ENCODE results near the gene KIF26B.

KIF26B gene

GRCh38 chr1:245679821-245680780 is 525.3 kb downstream of the KIF26B start:
- H3K9me3 Mint-ChIP-seq, result no peaks in the 10 kb centered on the region
- peaks cover 22% of the 10 kb centered on the region for H3K36me3 Mint-ChIP-seq
- peak; percentile 71 for ATAC-seq
- H3K4me3 Mint-ChIP-seq, result peak overlapping the region; percentile 24
- peaks cover 11% of the 10 kb centered on the region for H3K4me1 Mint-ChIP-seq
- H3K27me3 Mint-ChIP-seq, result no peaks in the 10 kb centered on the region
- H3K27ac Mint-ChIP-seq, result peak overlapping the region; percentile 43

GRCh38 chr1:245682638-245683628 is 528.1 kb downstream of the KIF26B start:
- no peak for ATAC-seq
- H3K9me3 Mint-ChIP-seq, result no peaks in the 10 kb centered on the region
- H3K27ac Mint-ChIP-seq, result no peak overlapping the region
- peaks cover 19% of the 10 kb centered on the region for H3K4me1 Mint-ChIP-seq
- H3K27me3 Mint-ChIP-seq, result peaks cover 10% of the 10 kb centered on the region
- H3K36me3 Mint-ChIP-seq, result peaks cover 27% of the 10 kb centered on the region
- H3K4me3 Mint-ChIP-seq, result no peak overlapping the region

- peaks cover 27% of the 10 kb centered on the region for H3K36me3 Mint-ChIP-seq
- H3K27me3 Mint-ChIP-seq, result peaks cover 10% of the 10 kb centered on the region
- H3K4me3 Mint-ChIP-seq, result no peak overlapping the region
- no peak for ATAC-seq
- H3K4me1 Mint-ChIP-seq, result peaks cover 19% of the 10 kb centered on the region
- H3K27ac Mint-ChIP-seq, result no peak overlapping the region
- no peaks in the 10 kb centered on the region for H3K9me3 Mint-ChIP-seq
Measured at GRCh38 chr1:245683676-245684075, 528.9 kb downstream of the KIF26B start.

- H3K9me3 Mint-ChIP-seq, result no peaks in the 10 kb centered on the region
- H3K4me3 Mint-ChIP-seq, result no peak overlapping the region
- ATAC-seq, result no peak
- H3K27me3 Mint-ChIP-seq, result peaks cover 10% of the 10 kb centered on the region
- H3K27ac Mint-ChIP-seq, result no peak overlapping the region
- peaks cover 27% of the 10 kb centered on the region for H3K36me3 Mint-ChIP-seq
- peaks cover 19% of the 10 kb centered on the region for H3K4me1 Mint-ChIP-seq
Measured at GRCh38 chr1:245684166-245684565, 529.4 kb downstream of the KIF26B start.

GRCh38 chr1:245684571-245684970 is 529.8 kb downstream of the KIF26B start:
- H3K27ac Mint-ChIP-seq, result no peak overlapping the region

GRCh38 chr1:245685111-245685810 is 530.5 kb downstream of the KIF26B start:
- no peak for ATAC-seq
- H3K27me3 Mint-ChIP-seq, result peaks cover 10% of the 10 kb centered on the region
- peaks cover 38% of the 10 kb centered on the region for H3K36me3 Mint-ChIP-seq
- H3K9me3 Mint-ChIP-seq, result no peaks in the 10 kb centered on the region
- H3K4me1 Mint-ChIP-seq, result peaks cover 17% of the 10 kb centered on the region
- H3K4me3 Mint-ChIP-seq, result no peak overlapping the region
- no peak overlapping the region for H3K27ac Mint-ChIP-seq

More at GRCh38 chr1:245684571-245684970, 529.8 kb downstream of the KIF26B start:
- Mint-ChIP-seq H3K27me3 (peaks cover 10% of the 10 kb centered on the region), H3K4me1 (peaks cover 19% of the 10 kb centered on the region), H3K9me3 (no peaks in the 10 kb centered on the region), H3K36me3 (peaks cover 31% of the 10 kb centered on the region), H3K4me3 (no peak overlapping the region)
- ATAC-seq, result no peak

GRCh38 chr1:245686006-245686405 is 531.2 kb downstream of the KIF26B start:
- H3K4me1 Mint-ChIP-seq, result peaks cover 13% of the 10 kb centered on the region
- H3K27me3 Mint-ChIP-seq, result peaks cover 10% of the 10 kb centered on the region
- no peak overlapping the region for H3K4me3 Mint-ChIP-seq
- no peak for ATAC-seq
- H3K36me3 Mint-ChIP-seq, result peaks cover 45% of the 10 kb centered on the region
- no peaks in the 10 kb centered on the region for H3K9me3 Mint-ChIP-seq
- H3K27ac Mint-ChIP-seq, result no peak overlapping the region

- no peak for ATAC-seq
- H3K4me1 Mint-ChIP-seq, result peaks cover 13% of the 10 kb centered on the region
- no peak overlapping the region for H3K27ac Mint-ChIP-seq
- no peaks in the 10 kb centered on the region for H3K9me3 Mint-ChIP-seq
- peaks cover 10% of the 10 kb centered on the region for H3K27me3 Mint-ChIP-seq
- H3K36me3 Mint-ChIP-seq, result peaks cover 49% of the 10 kb centered on the region
- no peak overlapping the region for H3K4me3 Mint-ChIP-seq
Measured at GRCh38 chr1:245686446-245687030, 531.8 kb downstream of the KIF26B start.

GRCh38 chr1:245687152-245687635 is 532.4 kb downstream of the KIF26B start:
- peaks cover 13% of the 10 kb centered on the region for H3K4me1 Mint-ChIP-seq
- H3K9me3 Mint-ChIP-seq, result no peaks in the 10 kb centered on the region
- no peak for ATAC-seq
- peaks cover 49% of the 10 kb centered on the region for H3K36me3 Mint-ChIP-seq
- H3K27ac Mint-ChIP-seq, result no peak overlapping the region
- peaks cover 10% of the 10 kb centered on the region for H3K27me3 Mint-ChIP-seq
- H3K4me3 Mint-ChIP-seq, result no peak overlapping the region

GRCh38 chr1:245687636-245688535 is 533.1 kb downstream of the KIF26B start:
- Mint-ChIP-seq H3K27ac (no peak overlapping the region), H3K4me3 (no peak overlapping the region), H3K27me3 (peaks cover 10% of the 10 kb centered on the region), H3K36me3 (peaks cover 49% of the 10 kb centered on the region), H3K9me3 (no peaks in the 10 kb centered on the region), H3K4me1 (peaks cover 13% of the 10 kb centered on the region)
- ATAC-seq, result no peak

GRCh38 chr1:245688536-245689453 is 534.0 kb downstream of the KIF26B start:
- Mint-ChIP-seq H3K4me1 (peaks cover 13% of the 10 kb centered on the region), H3K4me3 (no peak overlapping the region), H3K27ac (no peak overlapping the region), H3K36me3 (peaks cover 54% of the 10 kb centered on the region), H3K27me3 (peaks cover 10% of the 10 kb centered on the region), H3K9me3 (no peaks in the 10 kb centered on the region)
- ATAC-seq, result peak; percentile 29

GRCh38 chr1:245690156-245690690 is 535.4 kb downstream of the KIF26B start:
- peaks cover 52% of the 10 kb centered on the region for H3K36me3 Mint-ChIP-seq
- no peak for ATAC-seq

More at GRCh38 chr1:245690156-245690690, 535.4 kb downstream of the KIF26B start:
- Mint-ChIP-seq H3K4me3 (no peak overlapping the region), H3K27ac (no peak overlapping the region), H3K9me3 (no peaks in the 10 kb centered on the region), H3K27me3 (peaks cover 10% of the 10 kb centered on the region), H3K4me1 (peaks cover 13% of the 10 kb centered on the region)

Measured in stimulated activated memory B cell treated with anti-CD40 and anti-IgM and Interleukin-4, amounts not matched to agents 10 μg/mL and 1 μg/mL and 100 μg/mL, for 72 hours (primary cell).